GM18502 (cell line): Measurements from ENCODE around the gene CTSH.
A peak's percentile ranks its signal among the peaks of the same experiment; 100 is the strongest.
"Not testable (repeated sequence)": the region's sequence is repeated elsewhere in the genome, so short reads cannot be mapped to it uniquely, and the experiment has no call there.

ENCODE experiments used
- ATAC-seq: cut with Tn5 transposase; IDR thresholded peaks from one replicate; pipeline ENCODE4 v1.9.1; 2021; ENCODE audit warnings: mild to moderate bottlenecking; ENCODE audit not compliant: unreplicated experiment, poor library complexity

The CTSH gene

GRCh38 chr15:78900819-78901533 lies 43.9 kb downstream of the CTSH start:
- ATAC-seq: not testable (repeated sequence)

GRCh38 chr15:78898540-78898939 lies 46.3 kb downstream of the CTSH start:
- no peak for ATAC-seq

GRCh38 chr15:78895471-78895870 lies 49.4 kb downstream of the CTSH start:
- no peak for ATAC-seq

GRCh38 chr15:78893538-78893937 lies 51.3 kb downstream of the CTSH start:
- no peak for ATAC-seq

GRCh38 chr15:78889000-78889399 lies 55.8 kb downstream of the CTSH start:
- no peak for ATAC-seq

- ATAC-seq: no peak
Observed at GRCh38 chr15:78881681-78882080, 63.2 kb downstream of the CTSH start.

- ATAC-seq: no peak
Observed at GRCh38 chr15:78880813-78881212, 64.0 kb downstream of the CTSH start.

GRCh38 chr15:78880242-78880533 lies 64.7 kb downstream of the CTSH start:
- ATAC-seq: no peak

- ATAC-seq: no peak
Observed at GRCh38 chr15:78879517-78880241, 65.2 kb downstream of the CTSH start.

GRCh38 chr15:78878356-78878755 lies 66.5 kb downstream of the CTSH start:
- ATAC-seq: no peak

- ATAC-seq: not testable (repeated sequence)
Observed at GRCh38 chr15:78876954-78877353, 67.9 kb downstream of the CTSH start.

GRCh38 chr15:78875107-78875914 lies 69.5 kb downstream of the CTSH start:
- ATAC-seq: no peak

GRCh38 chr15:78873793-78874765 lies 70.8 kb downstream of the CTSH start:
- ATAC-seq: no peak

- ATAC-seq: peak; percentile 77
Observed at GRCh38 chr15:78872972-78873792, 71.7 kb downstream of the CTSH start.

GRCh38 chr15:78872155-78872971 lies 72.5 kb downstream of the CTSH start, which contains the start of gene MORF4L1:
MORF4L1 (plus strand) TSS chr15:78872890; CDS start chr15:78873018, 128 bp downstream.
- ATAC-seq: peak; percentile 77

GRCh38 chr15:78871483-78872127 lies 73.2 kb downstream of the CTSH start:
- not testable (repeated sequence) for ATAC-seq
